Stimulated activated CD4-positive, alpha-beta T cell treated with anti-CD3 and anti-CD28 coated beads, Interleukin-12 subunit alpha, Interleukin-12 subunit beta, amount 100 ng/mL, for 24 hours (primary cell): ENCODE measurements around the gene KIF26B.

Source experiments
- DNase-seq, 2 experiments: peaks; one replicate each; pipeline ENCODE4 v3.0.0-alpha.2; 2020; ENCODE audit warnings: low read depth in 2 of 2

The KIF26B gene

GRCh38 chr1:245679821-245680780 lies 525.3 kb downstream of the KIF26B start:
- no peak for DNase-seq

- DNase-seq, result no peak
Measured at GRCh38 chr1:245682638-245683628, 528.1 kb downstream of the KIF26B start.

- no peak for DNase-seq
Measured at GRCh38 chr1:245683676-245684075, 528.9 kb downstream of the KIF26B start.

- no peak for DNase-seq
Measured at GRCh38 chr1:245684166-245684565, 529.4 kb downstream of the KIF26B start.

GRCh38 chr1:245684571-245684970 lies 529.8 kb downstream of the KIF26B start:
- no peak for DNase-seq

GRCh38 chr1:245685111-245685810 lies 530.5 kb downstream of the KIF26B start:
- no peak for DNase-seq

GRCh38 chr1:245686006-245686405 lies 531.2 kb downstream of the KIF26B start:
- no peak for DNase-seq

- no peak for DNase-seq
Measured at GRCh38 chr1:245686446-245687030, 531.8 kb downstream of the KIF26B start.

- no peak for DNase-seq
Measured at GRCh38 chr1:245687152-245687635, 532.4 kb downstream of the KIF26B start.

GRCh38 chr1:245687636-245688535 lies 533.1 kb downstream of the KIF26B start:
- DNase-seq, result no peak

GRCh38 chr1:245688536-245689453 lies 534.0 kb downstream of the KIF26B start:
- DNase-seq, result no peak

- no peak for DNase-seq
Measured at GRCh38 chr1:245690156-245690690, 535.4 kb downstream of the KIF26B start.

- no peak for DNase-seq
Measured at GRCh38 chr1:245690946-245691541, 536.3 kb downstream of the KIF26B start.

GRCh38 chr1:245691897-245692296 lies 537.1 kb downstream of the KIF26B start:
- DNase-seq, result no peak

GRCh38 chr1:245692318-245692717 lies 537.5 kb downstream of the KIF26B start:
- DNase-seq, result no peak

- DNase-seq, result no peak
Measured at GRCh38 chr1:245693116-245693793, 538.5 kb downstream of the KIF26B start.

GRCh38 chr1:245693941-245694752 lies 539.4 kb downstream of the KIF26B start:
- DNase-seq, result no peak
